Uterus (tissue), 2 donors: ENCODE measurements around the gene GALNT2.

ENCODE experiments used
- CTCF ChIP-seq, 4 experiments: fragments of 200-600 bp in 2 of 4; fragments of 450-650 bp in 2 of 4; sonication (generic) in 2 of 4; IDR thresholded peaks; one replicate each; pipeline ENCODE4 v1.5.1; 2016 to 2019; ENCODE audit warnings: antibody characterized with exemption in 4 of 4, mild to moderate bottlenecking in 2 of 4, moderate library complexity in 1 of 4
- POLR2A ChIP-seq, 2 donors: fragments of 450-650 bp; IDR thresholded peaks; one replicate each; pipeline ENCODE4 v1.6.1; 2016; ENCODE audit warnings: antibody characterized with exemption in 2 of 2, mild to moderate bottlenecking in 1 of 2, moderate library complexity in 1 of 2

GRCh38 chr1:230322967-230323547 is 256.0 kb downstream of the GALNT2 start:
- TF ChIP-seq CTCF (IDR thresholded peaks at IDR 0.05): no peak
- no peak for TF ChIP-seq POLR2A (IDR thresholded peaks at IDR 0.05)
